GM12892 (cell line): Measurements from ENCODE around the gene UGT2B17.
"Not testable (repeated sequence)": the region's sequence is repeated elsewhere in the genome, so short reads cannot be mapped to it uniquely, and the experiment has no call there.

Experiments used
- POLR2A ChIP-seq: IDR thresholded peaks from 2 replicates; pipeline ENCODE4 v1.6.1; 2011; ENCODE audit warnings: low read depth, low read length, control low read depth
- POLR2AphosphoS5 ChIP-seq: IDR thresholded peaks from 2 replicates; pipeline ENCODE4 v1.6.1; 2011; ENCODE audit warnings: low read depth, low read length, control low read depth
- TAF1 ChIP-seq: IDR thresholded peaks from 2 replicates; pipeline ENCODE4 v1.6.1; 2011; ENCODE audit warnings: low read depth, mild to moderate bottlenecking, control low read depth, low read length, borderline replicate concordance

- not testable (repeated sequence) for TF ChIP-seq TAF1, POLR2A, POLR2AphosphoS5
Observed at GRCh38 chr4:68569036-68569435, 7.1 kb downstream of the UGT2B17 start.
